Endothelial cell of umbilical vein (primary cell): ENCODE measurements around the gene ADCY7. TPM values are rescaled to one million over a fixed set of nuclear protein-coding genes. Genes with fewer than 3 reads are reported as not detected.

Experiments used
- BruUV-seq: library from RNA; stranded (reverse); fragments of 400-500 nt; replicated peaks from 2 replicates; lab custom pipeline; 2021; lab: Mats Ljungman, UMichigan
- CTCF ChIA-PET: fragments of 300-600, 350-600 bp; sonication (Branson Sonifier 250); formaldehyde crosslinking; loops from one replicate; lab custom pipeline; 2021; ENCODE audit warnings: antibody characterized with exemption, inconsistent platforms; lab: Charles Lee
- POLR2A ChIA-PET: fragments of 300-600, 350-600 bp; sonication (Branson Sonifier 250); formaldehyde crosslinking; loops from one replicate; lab custom pipeline; 2021; ENCODE audit warnings: antibody characterized with exemption, inconsistent platforms; lab: Charles Lee
- DNase-seq: peaks from one replicate; pipeline ENCODE4 v3.0.0-alpha.2; 2011; ENCODE audit warnings: low read depth, low spot score
- FAIRE-seq: peaks from 2 replicates; lab custom pipeline; 2011; peaks lifted over from hg19 to GRCh38; lab: Jason Lieb, UNC
- H2AFZ ChIP-seq: 2 replicates; pipeline ENCODE4 v1.6.0; 2012; ENCODE audit warnings: low read depth, low read length, control low read depth, inconsistent platforms
- H3K27ac ChIP-seq: 2 replicates; pipeline ENCODE4 v1.5.1; 2011; ENCODE audit warnings: low read depth, mild to moderate bottlenecking, control low read depth, low read length, moderate library complexity; ENCODE audit not compliant: insufficient read depth
- H3K27me3 ChIP-seq, 2 experiments: 2 replicates each; pipeline versions ENCODE4 v1.6.0 to v1.6.1; 2011; ENCODE audit warnings: low read length in 2 of 2, mixed read lengths in 1 of 2; ENCODE audit not compliant: control insufficient read depth in 2 of 2, insufficient read depth in 2 of 2
- H3K36me3 ChIP-seq, 2 experiments: 2 replicates in 1 of 2; 3 replicates in 1 of 2; pipeline ENCODE4 v1.5.1; 2011; ENCODE audit warnings: low read length in 2 of 2, mild to moderate bottlenecking in 1 of 2, moderate library complexity in 1 of 2; ENCODE audit not compliant: control insufficient read depth in 2 of 2, insufficient read depth in 2 of 2; ENCODE audit errors: extremely low read depth in 1 of 2
- H3K4me1 ChIP-seq: 3 replicates; pipeline ENCODE4 v1.5.1; 2011; ENCODE audit warnings: mild to moderate bottlenecking, low read length; ENCODE audit not compliant: control insufficient read depth, insufficient read depth; ENCODE audit errors: extremely low read depth
- H3K4me2 ChIP-seq: 2 replicates; pipeline ENCODE4 v1.6.1; 2011; ENCODE audit warnings: low read length, control low read depth, mixed read lengths; ENCODE audit not compliant: insufficient read depth
- H3K4me3 ChIP-seq, 3 experiments: fragments of 200-600 bp in 1 of 3; sonication (generic), shearing (Covaris generic) in 1 of 3; replicated peaks in 1 of 3; 2 replicates each; pipeline ENCODE4 v1.5.1; 2011 to 2016; ENCODE audit warnings: control low read depth in 3 of 3, low read length in 3 of 3, mild to moderate bottlenecking in 2 of 3, inconsistent platforms in 1 of 3, low read depth in 1 of 3, moderate library complexity in 1 of 3; ENCODE audit not compliant: insufficient read depth in 1 of 3
- H3K79me2 ChIP-seq: 2 replicates; pipeline ENCODE4 v1.6.0; 2012; ENCODE audit warnings: low read length, inconsistent platforms; ENCODE audit not compliant: control insufficient read depth, insufficient read depth
- H3K9ac ChIP-seq: replicated peaks from 2 replicates; pipeline ENCODE3; 2011; ENCODE audit warnings: low read length, control low read depth; ENCODE audit not compliant: insufficient read depth; ENCODE audit errors: extremely low read depth
- H3K9me1 ChIP-seq: replicated peaks from 3 replicates; pipeline ENCODE4 v1.6.0; 2011; ENCODE audit warnings: mild to moderate bottlenecking, low read length; ENCODE audit not compliant: control insufficient read depth, insufficient read depth; ENCODE audit errors: extremely low read depth
- H3K9me3 ChIP-seq: replicated peaks from 2 replicates; pipeline ENCODE4 v1.5.1; 2012; ENCODE audit warnings: low read length, inconsistent platforms; ENCODE audit not compliant: control insufficient read depth, insufficient read depth
- H4K20me1 ChIP-seq: replicated peaks from 2 replicates; pipeline ENCODE3; 2011; ENCODE audit warnings: mild to moderate bottlenecking, low read length; ENCODE audit not compliant: control insufficient read depth, insufficient read depth; ENCODE audit errors: extremely low read depth
- EZH2 ChIP-seq: IDR thresholded peaks from 2 replicates; pipeline ENCODE4 v1.6.1; 2012; ENCODE audit warnings: borderline replicate concordance, low read depth, mild to moderate bottlenecking, moderate library complexity, low read length, inconsistent platforms; ENCODE audit not compliant: severe bottlenecking
- FOS ChIP-seq: IDR thresholded peaks from 2 replicates; pipeline ENCODE4 v1.6.1; 2011; ENCODE audit warnings: mild to moderate bottlenecking, low read length, moderate library complexity, borderline replicate concordance; ENCODE audit not compliant: insufficient read depth
- GATA2 ChIP-seq: IDR thresholded peaks from 2 replicates; pipeline ENCODE4 v1.7.0; 2011; ENCODE audit warnings: low read depth, mild to moderate bottlenecking, moderate library complexity, mixed read lengths, low read length; ENCODE audit not compliant: insufficient read length, insufficient read depth
- JUN ChIP-seq: IDR thresholded peaks from 2 replicates; pipeline ENCODE4 v1.6.1; 2011; ENCODE audit warnings: borderline replicate concordance, low read depth; ENCODE audit not compliant: insufficient read length, insufficient read depth
- MYC ChIP-seq: IDR thresholded peaks from one replicate; pipeline ENCODE4 v1.6.1; 2011; ENCODE audit warnings: mild to moderate bottlenecking, low read depth, low read length
- POLR2A ChIP-seq: IDR thresholded peaks from 2 replicates; pipeline ENCODE4 v1.6.1; 2012; ENCODE audit warnings: low read depth, mild to moderate bottlenecking, control low read depth, low read length
- POLR2AphosphoS5 ChIP-seq: IDR thresholded peaks from 2 replicates; pipeline ENCODE4 v1.6.1; 2012; ENCODE audit warnings: low read depth, mild to moderate bottlenecking, control low read depth, low read length, moderate library complexity; ENCODE audit not compliant: insufficient read depth
- dilution Hi-C: fragments of 300-500 bp; cut with MboI; formaldehyde crosslinking; loops from one replicate; pipeline ENCODE4 v1.15.0; 2019; ENCODE audit warnings: low sequenced_read_pairs; ENCODE audit not compliant: extremely low pct_ligation_motif_present
- intact Hi-C: fragments of 100-400 bp; cut with micrococcal nuclease; formaldehyde crosslinking; loops from one replicate; pipeline ENCODE4 v1.10.0; 2022
- polyA plus RNA-seq, 4 experiments: library from polyadenylated mRNA; depleted of rRNA in 3 of 4; stranded (reverse) in 3 of 4; unstranded in 1 of 4; fragments of >200 nt; gene quantifications; 2 replicates each; pipeline versions ENCODE4 v1.2.1 to v1.2.3, GENCODE V29; 2011 to 2012; ENCODE audit warnings: missing spikeins in 1 of 4
- total RNA-seq: library from RNA; stranded (reverse); gene quantifications from 2 replicates; pipeline ENCODE4 v1.2.3, GENCODE V29; 2021
- TF ChIP-seq, protein P1 (sequence below), 2 donors: IDR thresholded peaks; 1 replicate in 1 of 2; 2 replicates in 1 of 2; pipeline ENCODE4 v1.5.1; 2011; ENCODE audit warnings: low read length in 2 of 2, mild to moderate bottlenecking in 2 of 2, moderate library complexity in 2 of 2, control low read depth in 1 of 2, inconsistent platforms in 1 of 2, low read depth in 1 of 2; ENCODE audit not compliant: insufficient read depth in 1 of 2; ENCODE audit errors: extremely low read depth in 1 of 2
- TF ChIP-seq, protein P2 (sequence below): IDR thresholded peaks from 2 replicates; pipeline ENCODE4 v1.6.1; 2011; ENCODE audit not compliant: insufficient read depth, insufficient read length

ADCY7 gene
- total and polyA plus RNA-seq, 2 donors (not counting 3 experiments of a cell fraction or from before 2014, with no cell fraction given), result 3.5 to 9.3 TPM

DNA sequence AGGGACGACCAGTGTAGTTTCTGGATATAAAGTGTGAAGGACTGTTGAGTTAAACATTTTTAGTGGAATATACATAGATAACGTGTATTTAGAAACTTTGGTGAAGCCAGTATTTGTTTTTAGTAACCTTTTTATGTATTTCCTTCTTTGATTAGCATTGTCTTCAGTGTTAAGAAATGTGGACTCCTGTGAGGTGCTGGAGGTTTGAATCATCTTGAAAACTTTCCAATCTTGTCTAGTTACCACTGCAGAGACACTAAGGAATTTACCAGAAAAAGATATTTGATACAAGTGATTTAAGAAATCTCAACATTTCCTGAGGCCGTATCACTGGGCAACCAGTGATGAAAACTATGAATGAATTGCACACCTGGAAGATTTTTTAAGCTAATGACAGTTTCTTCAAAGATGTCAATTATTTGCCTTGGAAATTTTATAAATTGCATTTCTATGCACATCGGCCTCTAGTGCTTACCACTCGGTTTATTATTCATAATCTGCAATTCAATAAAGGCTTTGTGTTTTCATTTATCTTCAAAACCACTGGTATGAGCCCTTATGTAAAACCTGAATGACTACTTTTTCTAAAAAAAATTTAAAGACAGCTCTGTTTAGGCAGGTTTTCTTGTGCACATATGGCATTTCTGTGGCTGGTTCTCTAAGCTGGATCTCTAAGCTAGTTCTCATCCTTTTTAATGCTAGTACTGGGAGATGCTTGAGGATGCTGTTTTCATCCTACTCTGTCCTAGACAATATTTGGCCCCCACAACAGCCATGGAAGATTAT is 31.4 kb upstream of the ADCY7 start:
- no peak for DNase-seq
- Histone ChIP-seq H4K20me1 (no peaks in the 10 kb centered on the region), H3K27me3 (no peaks in the 10 kb centered on the region), H3K27ac (no peak overlapping the region), H3K9me1 (no peaks in the 10 kb centered on the region), H2AFZ (no peak overlapping the region), H3K4me2 (no peak overlapping the region), H3K9me3 (no peaks in the 10 kb centered on the region), H3K9ac (no peak overlapping the region), H3K4me3 (no peak overlapping the region), H3K4me1 (no peaks in the 10 kb centered on the region), H3K79me2 (no peaks in the 10 kb centered on the region), H3K36me3 (no peaks in the 10 kb centered on the region)
- ChIA-PET CTCF (interaction anchor here (2.2 kb wide), 1 partner anchor 120 kb away, joined by 10 read pairs; no protein-coding TSS in a partner anchor), POLR2A (no interaction called here)
- no peak for FAIRE-seq
- intact Hi-C loops, result no loop called here
- BruUV-seq, result no TSS peak
- TF ChIP-seq, protein P1, sequence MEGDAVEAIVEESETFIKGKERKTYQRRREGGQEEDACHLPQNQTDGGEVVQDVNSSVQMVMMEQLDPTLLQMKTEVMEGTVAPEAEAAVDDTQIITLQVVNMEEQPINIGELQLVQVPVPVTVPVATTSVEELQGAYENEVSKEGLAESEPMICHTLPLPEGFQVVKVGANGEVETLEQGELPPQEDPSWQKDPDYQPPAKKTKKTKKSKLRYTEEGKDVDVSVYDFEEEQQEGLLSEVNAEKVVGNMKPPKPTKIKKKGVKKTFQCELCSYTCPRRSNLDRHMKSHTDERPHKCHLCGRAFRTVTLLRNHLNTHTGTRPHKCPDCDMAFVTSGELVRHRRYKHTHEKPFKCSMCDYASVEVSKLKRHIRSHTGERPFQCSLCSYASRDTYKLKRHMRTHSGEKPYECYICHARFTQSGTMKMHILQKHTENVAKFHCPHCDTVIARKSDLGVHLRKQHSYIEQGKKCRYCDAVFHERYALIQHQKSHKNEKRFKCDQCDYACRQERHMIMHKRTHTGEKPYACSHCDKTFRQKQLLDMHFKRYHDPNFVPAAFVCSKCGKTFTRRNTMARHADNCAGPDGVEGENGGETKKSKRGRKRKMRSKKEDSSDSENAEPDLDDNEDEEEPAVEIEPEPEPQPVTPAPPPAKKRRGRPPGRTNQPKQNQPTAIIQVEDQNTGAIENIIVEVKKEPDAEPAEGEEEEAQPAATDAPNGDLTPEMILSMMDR (IDR thresholded peaks at IDR 0.05; ENCODE audit: extremely low read depth in 1 of 2, insufficient read depth in 1 of 2, low read depth in 1 of 2, low read length in 2 of 2), result no peak
- no peak for TF ChIP-seq GATA2
- no peak for TF ChIP-seq EZH2
- TF ChIP-seq, protein P2, sequence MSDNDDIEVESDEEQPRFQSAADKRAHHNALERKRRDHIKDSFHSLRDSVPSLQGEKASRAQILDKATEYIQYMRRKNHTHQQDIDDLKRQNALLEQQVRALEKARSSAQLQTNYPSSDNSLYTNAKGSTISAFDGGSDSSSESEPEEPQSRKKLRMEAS, result no peak
- no peak for TF ChIP-seq POLR2AphosphoS5
- no peak for TF ChIP-seq FOS
- TF ChIP-seq MYC, result no peak
- TF ChIP-seq JUN, result no peak
- TF ChIP-seq POLR2A, result no peak
- dilution Hi-C loops, result no loop called here
